GM23248 (cell line): ENCODE data around the gene PMPCA.

Experiments used
- EZH2 ChIP-seq: fragments of 200-600 bp; sonication (generic); IDR thresholded peaks from 2 replicates; pipeline ENCODE4 v1.6.1; 2018; ENCODE audit warnings: antibody characterized with exemption, mild to moderate bottlenecking; ENCODE audit not compliant: insufficient read depth, poor library complexity, severe bottlenecking
- EZH2phosphoT487 ChIP-seq: fragments of 200-600 bp; sonication (generic); IDR thresholded peaks from 2 replicates; pipeline ENCODE4 v1.6.1; 2018; ENCODE audit warnings: antibody characterized with exemption, moderate library complexity, mild to moderate bottlenecking, low read depth; ENCODE audit not compliant: insufficient read depth

DNA sequence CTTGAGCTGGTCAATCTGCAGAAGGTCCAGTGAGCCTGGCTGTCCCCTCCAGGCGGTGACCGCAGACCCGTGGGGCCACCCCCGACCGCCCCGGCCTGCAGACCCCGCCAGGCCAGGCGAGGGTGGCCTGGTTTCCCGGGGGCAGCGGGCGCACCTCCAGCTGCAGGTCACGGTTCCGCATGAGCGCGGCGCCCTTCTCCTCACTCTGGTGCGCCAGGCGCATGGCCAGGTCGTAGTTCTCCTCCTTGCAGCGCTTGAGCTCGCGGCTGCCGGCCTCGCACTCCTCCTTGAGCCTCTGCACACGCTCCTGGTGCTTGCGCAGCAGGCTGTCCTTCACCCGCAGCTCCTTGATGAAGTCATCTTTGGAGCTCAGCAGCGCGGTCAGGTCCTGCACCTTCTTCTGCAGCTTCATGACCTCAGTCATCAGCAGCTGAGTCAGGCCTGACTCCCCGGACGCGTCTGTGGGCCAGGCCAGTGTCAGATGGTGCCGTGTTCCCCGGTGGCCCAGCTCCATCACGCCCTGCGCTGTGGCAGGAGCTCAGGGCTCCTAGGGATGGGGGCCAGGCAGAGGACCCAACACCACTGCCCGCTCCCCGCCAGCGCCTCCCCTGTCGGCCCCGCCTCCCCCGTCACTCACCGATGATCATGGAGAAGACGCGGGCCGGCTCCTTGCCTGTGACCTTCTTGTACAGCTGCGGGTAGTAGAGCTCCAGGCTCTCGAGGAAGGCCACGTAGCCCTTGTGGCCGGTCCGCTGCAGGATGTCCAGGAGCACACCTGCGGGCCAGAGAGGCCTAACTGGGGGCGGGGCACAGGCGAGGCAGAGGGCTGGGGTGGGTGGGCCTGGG is 39.5 kb upstream of the PMPCA start:
- no peak for TF ChIP-seq EZH2phosphoT487
- TF ChIP-seq EZH2: no peak
